ENCODE data around the gene LDB2. TPM values are rescaled to one million over a fixed set of nuclear protein-coding genes. Genes with fewer than 3 reads are reported as not detected.

Gene LDB2
- total RNA-seq, 1 donor from 2014 or later, result not detected

- no peaks in the 10 kb centered on the region for H3K36me3 Mint-ChIP-seq (ENCODE audit: insufficient read depth)
- no peak for TF ChIP-seq CTCF (IDR thresholded peaks at IDR 0.05; ENCODE audit: unreplicated experiment)
- no peaks in the 10 kb centered on the region for H3K27me3 Mint-ChIP-seq
- no peak overlapping the region for H3K4me3 Mint-ChIP-seq (ENCODE audit: low read depth)
- no peak for DNase-seq (ENCODE audit: low spot score, unreplicated experiment)
- H3K4me1 Mint-ChIP-seq (ENCODE audit: low read depth), result no peaks in the 10 kb centered on the region
- no peaks in the 10 kb centered on the region for H3K9me3 Mint-ChIP-seq (ENCODE audit: low read depth)
- H3K27ac Mint-ChIP-seq, result no peak overlapping the region
Observed at GRCh38 chr4:16597443-16597842, 301.0 kb downstream of the LDB2 start.

GRCh38 chr4:16596267-16596666 is 302.2 kb downstream of the LDB2 start:
- H3K9me3 Mint-ChIP-seq (ENCODE audit: low read depth), result no peaks in the 10 kb centered on the region
- DNase-seq (ENCODE audit: low spot score, unreplicated experiment), result no peak
- no peak overlapping the region for H3K4me3 Mint-ChIP-seq (ENCODE audit: low read depth)
- no peak for TF ChIP-seq CTCF (IDR thresholded peaks at IDR 0.05; ENCODE audit: unreplicated experiment)
- no peaks in the 10 kb centered on the region for H3K27me3 Mint-ChIP-seq
- H3K36me3 Mint-ChIP-seq (ENCODE audit: insufficient read depth), result no peaks in the 10 kb centered on the region
- H3K27ac Mint-ChIP-seq, result no peak overlapping the region
- H3K4me1 Mint-ChIP-seq (ENCODE audit: low read depth), result no peaks in the 10 kb centered on the region

GRCh38 chr4:16594128-16594527 is 304.3 kb downstream of the LDB2 start:
- TF ChIP-seq CTCF (IDR thresholded peaks at IDR 0.05; ENCODE audit: unreplicated experiment), result no peak
- no peak for DNase-seq (ENCODE audit: low spot score, unreplicated experiment)
- Mint-ChIP-seq H3K4me1 (ENCODE audit: low read depth) (no peaks in the 10 kb centered on the region), H3K27me3 (no peaks in the 10 kb centered on the region), H3K36me3 (ENCODE audit: insufficient read depth) (no peaks in the 10 kb centered on the region), H3K4me3 (ENCODE audit: low read depth) (no peak overlapping the region), H3K9me3 (ENCODE audit: low read depth) (no peaks in the 10 kb centered on the region), H3K27ac (no peak overlapping the region)

- H3K36me3 Mint-ChIP-seq (ENCODE audit: insufficient read depth), result no peaks in the 10 kb centered on the region
- no peak overlapping the region for H3K4me3 Mint-ChIP-seq (ENCODE audit: low read depth)
- TF ChIP-seq CTCF (IDR thresholded peaks at IDR 0.05; ENCODE audit: unreplicated experiment), result no peak
- no peaks in the 10 kb centered on the region for H3K27me3 Mint-ChIP-seq
- H3K27ac Mint-ChIP-seq, result no peak overlapping the region
- no peak for DNase-seq (ENCODE audit: low spot score, unreplicated experiment)
- H3K9me3 Mint-ChIP-seq (ENCODE audit: low read depth), result no peaks in the 10 kb centered on the region
- no peaks in the 10 kb centered on the region for H3K4me1 Mint-ChIP-seq (ENCODE audit: low read depth)
Observed at GRCh38 chr4:16593386-16593785, 305.1 kb downstream of the LDB2 start.

- H3K9me3 Mint-ChIP-seq (ENCODE audit: low read depth), result no peaks in the 10 kb centered on the region
- H3K36me3 Mint-ChIP-seq (ENCODE audit: insufficient read depth), result no peaks in the 10 kb centered on the region
- no peak for DNase-seq (ENCODE audit: low spot score, unreplicated experiment)
- TF ChIP-seq CTCF (IDR thresholded peaks at IDR 0.05; ENCODE audit: unreplicated experiment), result no peak
- no peak overlapping the region for H3K4me3 Mint-ChIP-seq (ENCODE audit: low read depth)
- H3K4me1 Mint-ChIP-seq (ENCODE audit: low read depth), result no peaks in the 10 kb centered on the region
- H3K27me3 Mint-ChIP-seq, result no peaks in the 10 kb centered on the region
- no peak overlapping the region for H3K27ac Mint-ChIP-seq
Observed at GRCh38 chr4:16591272-16591826, 307.1 kb downstream of the LDB2 start.

All from progenitor cell of endocrine pancreas (in vitro differentiated cells).